CD8-positive, alpha-beta memory T cell (primary cell): Measurements from ENCODE around the gene SUPT5H. TPM values are rescaled to one million over a fixed set of nuclear protein-coding genes. Genes with fewer than 3 reads are reported as not detected.

ENCODE experiments used
- CTCF ChIA-PET: fragments of 350-600 bp; sonication (Branson Sonifier 250); formaldehyde crosslinking; loops from one replicate; lab custom pipeline; 2021; ENCODE audit warnings: antibody characterized with exemption; lab: Charles Lee
- POLR2A ChIA-PET: fragments of 350-600 bp; sonication (Branson Sonifier 250); formaldehyde crosslinking; loops from one replicate; lab custom pipeline; 2021; ENCODE audit warnings: antibody characterized with exemption; lab: Charles Lee
- DNase-seq, 5 donors: peaks; one replicate each; pipeline versions ENCODE4 v3.0.0 to v3.0.0-alpha.2; 2020 to 2022; ENCODE audit warnings: mixed read lengths in 1 of 5
- H3K27ac ChIP-seq: one replicate; pipeline ENCODE4 v1.7.0; 2013; ENCODE audit warnings: low read depth, mild to moderate bottlenecking, low read length, moderate library complexity
- H3K27me3 ChIP-seq: 2 replicates; pipeline ENCODE4 v1.7.0; 2013; ENCODE audit warnings: low read length, mild to moderate bottlenecking; ENCODE audit not compliant: insufficient read depth, poor library complexity, severe bottlenecking
- H3K36me3 ChIP-seq: 2 replicates; pipeline ENCODE4 v1.7.0; 2013; ENCODE audit warnings: mild to moderate bottlenecking, low read length, moderate library complexity; ENCODE audit not compliant: insufficient read depth
- H3K4me1 ChIP-seq: 2 replicates; pipeline ENCODE4 v1.7.0; 2013; ENCODE audit warnings: mild to moderate bottlenecking, low read length, moderate library complexity; ENCODE audit not compliant: insufficient read depth
- H3K4me3 ChIP-seq: 2 replicates; pipeline ENCODE4 v1.7.0; 2013; ENCODE audit warnings: mild to moderate bottlenecking, low read length
- H3K9me3 ChIP-seq: 2 replicates; pipeline ENCODE4 v1.7.0; 2013; ENCODE audit warnings: mild to moderate bottlenecking, low read length
- H3K27ac Mint-ChIP-seq, 8 donors: one replicate each; pipeline ENCODE4 v1.8.0; 2020 to 2021; ENCODE audit warnings: mixed read lengths in 8 of 8, mild to moderate bottlenecking in 6 of 8, inconsistent platforms in 3 of 8, moderate library complexity in 3 of 8
- H3K27me3 Mint-ChIP-seq, 2 donors: one replicate each; pipeline ENCODE4 v1.8.0; 2020 to 2021; ENCODE audit warnings: mixed read lengths in 2 of 2, mild to moderate bottlenecking in 1 of 2, moderate library complexity in 1 of 2
- H3K36me3 Mint-ChIP-seq, 3 donors: one replicate each; pipeline ENCODE4 v1.8.0; 2020 to 2021; ENCODE audit warnings: mixed read lengths in 3 of 3, inconsistent platforms in 1 of 3, mild to moderate bottlenecking in 1 of 3
- H3K4me1 Mint-ChIP-seq, 3 donors: one replicate each; pipeline ENCODE4 v1.8.0; 2020 to 2021; ENCODE audit warnings: mixed read lengths in 3 of 3, inconsistent platforms in 1 of 3, mild to moderate bottlenecking in 1 of 3
- H3K4me3 Mint-ChIP-seq, 7 donors: one replicate each; pipeline ENCODE4 v1.8.0; 2020 to 2021; ENCODE audit warnings: mixed read lengths in 7 of 7, mild to moderate bottlenecking in 6 of 7, moderate library complexity in 4 of 7, inconsistent platforms in 2 of 7
- H3K9me3 Mint-ChIP-seq, 5 donors: one replicate each; pipeline ENCODE4 v1.8.0; 2020 to 2022; ENCODE audit warnings: mixed read lengths in 5 of 5, mild to moderate bottlenecking in 3 of 5, moderate library complexity in 2 of 5, inconsistent platforms in 1 of 5
- polyA plus RNA-seq: library from polyadenylated mRNA; unstranded; fragments of 300-500 nt; fragmentation: Illumina TruSeq; gene quantifications from one replicate; pipeline ENCODE4 v1.2.3, GENCODE V29; 2021
- total RNA-seq, 2 experiments: library from RNA; stranded (reverse); gene quantifications; one replicate each; pipeline ENCODE4 v1.2.3, GENCODE V29; 2021

Gene SUPT5H
- total and polyA plus RNA-seq, 3 experiments from 2014 or later: 115 to 196 (median 190) TPM

DNA sequence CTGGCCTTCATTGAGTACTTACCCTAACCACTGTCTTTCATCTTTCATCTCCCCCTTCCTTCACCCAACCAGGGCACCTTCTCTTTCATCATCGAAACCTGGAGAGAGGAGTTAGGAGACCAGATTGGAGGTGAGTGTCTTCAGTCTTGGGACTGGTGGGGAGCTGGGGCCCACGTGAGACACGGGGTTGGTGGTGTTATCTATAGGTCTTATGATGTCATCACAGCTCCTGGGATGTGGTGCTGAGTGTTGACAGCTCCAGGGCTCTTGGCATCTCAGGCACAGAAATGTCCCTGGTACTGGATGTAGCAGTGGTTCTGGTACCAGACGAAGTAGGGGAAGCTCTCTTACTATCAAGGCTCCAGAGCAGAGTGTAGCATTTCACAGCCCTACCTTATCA is 55.2 kb downstream of the SUPT5H start:
- H3K27ac ChIP-seq: no peak overlapping the region
- peaks cover 31% of the 10 kb centered on the region for H3K27me3 ChIP-seq
- no peaks in the 10 kb centered on the region for H3K9me3 ChIP-seq
- peak overlapping the region in 1 of 8 donors; percentile 19 for H3K27ac Mint-ChIP-seq
- no peak for DNase-seq
- H3K27me3 Mint-ChIP-seq: peaks cover 45 to 66% of the 10 kb centered on the region in 2 donors
- no peaks in the 10 kb centered on the region for H3K36me3 ChIP-seq
- H3K9me3 Mint-ChIP-seq: peaks cover 0 to 4% (median 0%) of the 10 kb centered on the region in 5 donors
- H3K4me3 Mint-ChIP-seq: peak overlapping the region in 1 of 7 donors; percentile 17
- H3K4me1 Mint-ChIP-seq: peaks cover 18 to 29% (median 20%) of the 10 kb centered on the region in 3 donors
- H3K36me3 Mint-ChIP-seq: no peaks in the 10 kb centered on the region
- POLR2A ChIA-PET: interaction anchor here (0.6 kb wide), 1 partner anchor 56 kb away, joined by 3 read pairs; no protein-coding TSS in a partner anchor
- no peak overlapping the region for H3K4me3 ChIP-seq
- CTCF ChIA-PET: interaction anchor here (1.3 kb wide), 1 partner anchor 26 kb away, joined by 5 read pairs; no protein-coding TSS in a partner anchor
- peaks cover 21% of the 10 kb centered on the region for H3K4me1 ChIP-seq

DNA sequence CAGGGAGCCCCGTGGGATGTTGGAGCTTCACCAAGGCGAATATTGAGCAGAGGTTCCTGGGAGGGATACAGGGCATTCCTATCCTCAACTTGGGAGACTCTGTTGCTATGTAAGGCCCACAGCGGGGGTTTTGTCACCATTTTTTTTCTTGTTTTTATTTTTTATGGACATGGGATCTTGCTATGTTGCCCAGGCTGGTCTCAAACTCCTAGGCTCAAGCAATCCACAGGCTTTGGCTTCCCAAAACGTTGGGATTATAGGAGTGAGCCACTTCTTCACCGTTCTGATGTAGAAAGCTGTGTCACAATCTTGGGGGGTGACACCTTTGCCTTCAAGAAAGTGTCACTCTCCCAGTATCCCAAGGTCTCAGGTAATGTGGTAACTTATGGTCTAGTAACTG is 56.0 kb downstream of the SUPT5H start:
- Histone ChIP-seq H3K4me1 (peaks cover 21% of the 10 kb centered on the region), H3K27me3 (peaks cover 31% of the 10 kb centered on the region), H3K27ac (no peak overlapping the region), H3K4me3 (no peak overlapping the region), H3K36me3 (no peaks in the 10 kb centered on the region), H3K9me3 (no peaks in the 10 kb centered on the region)
- Mint-ChIP-seq H3K4me1 (peaks cover 21 to 31% (median 22%) of the 10 kb centered on the region in 3 donors), H3K36me3 (no peaks in the 10 kb centered on the region), H3K27me3 (peaks cover 48 to 65% of the 10 kb centered on the region in 2 donors), H3K4me3 (no peak overlapping the region), H3K9me3 (peaks cover 0 to 4% (median 0%) of the 10 kb centered on the region in 5 donors), H3K27ac (no peak overlapping the region)
- DNase-seq: no peak
- ChIA-PET POLR2A (no interaction called here), CTCF (interaction anchor here (0.6 to 1.3 kb wide), 2 partner anchors 13 to 27 kb away, joined by 3 to 5 read pairs; no protein-coding TSS in a partner anchor)

DNA sequence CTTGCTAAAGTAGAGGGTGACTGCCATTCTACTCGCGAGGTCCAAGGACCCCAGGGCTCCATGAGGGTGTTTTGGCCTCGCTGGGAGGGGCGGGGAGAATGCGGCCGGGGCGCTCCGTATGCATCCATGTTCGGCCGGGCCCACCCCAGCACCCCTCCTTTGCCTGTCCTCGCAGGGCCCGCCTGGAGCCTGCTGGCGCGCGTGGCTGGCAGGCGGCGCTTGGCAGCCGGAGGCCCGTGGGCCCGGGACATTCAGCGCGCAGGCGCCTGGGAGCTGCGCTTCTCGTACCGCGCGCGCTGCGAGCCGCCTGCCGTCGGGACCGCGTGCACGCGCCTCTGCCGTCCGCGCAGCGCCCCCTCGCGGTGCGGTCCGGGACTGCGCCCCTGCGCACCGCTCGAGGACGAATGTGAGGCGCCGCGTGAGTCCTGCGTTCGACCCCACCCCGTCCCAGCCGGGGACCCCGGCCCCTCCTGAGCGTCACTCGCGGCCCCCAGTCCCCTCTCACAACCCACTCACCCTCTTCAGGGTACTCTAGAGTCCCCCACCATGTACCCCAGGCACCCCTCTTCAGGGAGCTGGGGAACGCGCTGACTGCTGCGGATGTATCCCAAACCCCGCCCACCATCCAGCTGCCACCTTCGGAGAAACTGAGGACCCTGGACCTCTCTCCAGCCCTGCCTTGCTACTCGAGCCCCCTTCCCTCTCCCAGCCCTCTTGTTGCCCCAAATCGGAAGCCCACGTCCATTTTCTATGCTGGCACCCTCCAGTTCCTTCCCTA is 57.4 kb downstream of the SUPT5H start:
- Mint-ChIP-seq H3K4me3 (peak overlapping the region in 2 of 7 donors; percentile 46 to 52), H3K4me1 (peaks cover 26 to 41% (median 30%) of the 10 kb centered on the region in 3 donors), H3K27ac (peak overlapping the region in 4 of 8 donors; percentile 38 to 66 (median 52)), H3K9me3 (peaks cover 0 to 7% (median 0%) of the 10 kb centered on the region in 5 donors), H3K36me3 (no peaks in the 10 kb centered on the region), H3K27me3 (peaks cover 50 to 72% of the 10 kb centered on the region in 2 donors)
- DNase-seq: peak; percentile 68 to 82 (median 75)
- Histone ChIP-seq H3K27ac (no peak overlapping the region), H3K9me3 (no peaks in the 10 kb centered on the region), H3K4me3 (no peak overlapping the region), H3K27me3 (peaks cover 31% of the 10 kb centered on the region), H3K36me3 (no peaks in the 10 kb centered on the region), H3K4me1 (peaks cover 25% of the 10 kb centered on the region)
- CTCF ChIA-PET: interaction anchor here (0.8 to 2.1 kb wide), 9 partner anchors 11 to 112 kb away, joined by 3 to 11 read pairs (median 4); partner anchors contain the start of genes EID2B, PAF1, SELENOV and SUPT5H
- POLR2A ChIA-PET: interaction anchor here (0.9 kb wide), 1 partner anchor 62 kb away, joined by 4 read pairs; no protein-coding TSS in a partner anchor

DNA sequence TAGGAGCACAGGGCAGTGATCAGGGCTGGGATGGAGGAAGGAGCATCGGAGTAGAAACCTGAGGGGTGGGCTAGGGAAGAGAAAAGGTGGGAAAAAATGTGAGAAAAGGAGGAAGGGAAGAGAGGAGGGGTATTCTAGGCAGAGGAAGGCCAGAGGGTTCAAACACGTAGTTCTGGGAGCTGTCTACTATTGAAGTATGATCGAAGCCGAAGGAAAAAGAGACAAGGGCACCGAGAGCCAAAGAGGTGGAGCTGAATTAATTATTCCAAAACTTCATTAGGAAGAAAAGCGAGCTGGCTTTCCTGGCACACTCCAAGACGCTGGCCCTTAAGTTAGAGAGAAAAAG is 61.2 kb downstream of the SUPT5H start:
- Histone ChIP-seq H3K4me3 (no peak overlapping the region), H3K36me3 (no peaks in the 10 kb centered on the region), H3K4me1 (peaks cover 14% of the 10 kb centered on the region), H3K27me3 (peaks cover 8% of the 10 kb centered on the region), H3K27ac (no peak overlapping the region), H3K9me3 (no peaks in the 10 kb centered on the region)
- Mint-ChIP-seq H3K9me3 (peaks cover 0 to 6% (median 0%) of the 10 kb centered on the region in 5 donors), H3K27me3 (peaks cover 35 to 59% of the 10 kb centered on the region in 2 donors), H3K36me3 (no peaks in the 10 kb centered on the region), H3K27ac (peak overlapping the region in 1 of 8 donors; percentile 66), H3K4me3 (peak overlapping the region; percentile 30 to 69 (median 66)), H3K4me1 (peaks cover 16 to 22% (median 18%) of the 10 kb centered on the region in 3 donors)
- CTCF ChIA-PET: interaction anchor here (1.4 kb wide), 1 partner anchor 13 kb away, joined by 4 read pairs; no protein-coding TSS in a partner anchor
- DNase-seq: no peak
- POLR2A ChIA-PET: no interaction called here

GRCh38 chr19:39506944-39507714 is 61.7 kb downstream of the SUPT5H start:
- H3K4me3 Mint-ChIP-seq: peak overlapping the region; percentile 69 to 84 (median 79)
- no peak overlapping the region for H3K27ac ChIP-seq
- peaks cover 0 to 6% (median 0%) of the 10 kb centered on the region in 5 donors for H3K9me3 Mint-ChIP-seq
- CTCF ChIA-PET: interaction anchor here (1.4 kb wide), 1 partner anchor 12 kb away, joined by 4 read pairs; no protein-coding TSS in a partner anchor
- peaks cover 35 to 60% of the 10 kb centered on the region in 2 donors for H3K27me3 Mint-ChIP-seq
- H3K36me3 Mint-ChIP-seq: no peaks in the 10 kb centered on the region
- peaks cover 16 to 22% (median 18%) of the 10 kb centered on the region in 3 donors for H3K4me1 Mint-ChIP-seq
- POLR2A ChIA-PET: no interaction called here
- H3K27me3 ChIP-seq: peaks cover 5% of the 10 kb centered on the region
- peak in 3 of 5 donors; percentile 23 to 57 (median 35) for DNase-seq
- H3K4me1 ChIP-seq: peaks cover 14% of the 10 kb centered on the region
- H3K36me3 ChIP-seq: no peaks in the 10 kb centered on the region
- no peaks in the 10 kb centered on the region for H3K9me3 ChIP-seq
- H3K27ac Mint-ChIP-seq: no peak overlapping the region
- peak overlapping the region; percentile 34 for H3K4me3 ChIP-seq

GRCh38 chr19:39507715-39508364 is 62.5 kb downstream of the SUPT5H start:
- peaks cover 36 to 64% of the 10 kb centered on the region in 2 donors for H3K27me3 Mint-ChIP-seq
- no peak for DNase-seq
- peak overlapping the region; percentile 69 to 84 (median 79) for H3K4me3 Mint-ChIP-seq
- peaks cover 0 to 6% (median 0%) of the 10 kb centered on the region in 5 donors for H3K9me3 Mint-ChIP-seq
- Histone ChIP-seq H3K4me3 (peak overlapping the region; percentile 34), H3K9me3 (no peaks in the 10 kb centered on the region), H3K4me1 (peaks cover 14% of the 10 kb centered on the region), H3K27ac (no peak overlapping the region), H3K27me3 (peaks cover 5% of the 10 kb centered on the region), H3K36me3 (no peaks in the 10 kb centered on the region)
- H3K36me3 Mint-ChIP-seq: no peaks in the 10 kb centered on the region
- peaks cover 16 to 22% (median 18%) of the 10 kb centered on the region in 3 donors for H3K4me1 Mint-ChIP-seq
- CTCF ChIA-PET: interaction anchor here (1.4 kb wide), 1 partner anchor 12 kb away, joined by 4 read pairs; no protein-coding TSS in a partner anchor
- H3K27ac Mint-ChIP-seq: peak overlapping the region in 1 of 8 donors; percentile 7
- POLR2A ChIA-PET: no interaction called here

GRCh38 chr19:39508629-39509028 is 63.2 kb downstream of the SUPT5H start:
- Mint-ChIP-seq H3K36me3 (no peaks in the 10 kb centered on the region), H3K9me3 (peaks cover 0 to 6% (median 0%) of the 10 kb centered on the region in 5 donors), H3K27me3 (peaks cover 39 to 63% of the 10 kb centered on the region in 2 donors), H3K4me3 (peak overlapping the region in 2 of 7 donors; percentile 54 to 75), H3K27ac (no peak overlapping the region), H3K4me1 (peaks cover 10 to 18% (median 16%) of the 10 kb centered on the region in 3 donors)
- H3K27ac ChIP-seq: no peak overlapping the region
- CTCF ChIA-PET: no interaction called here
- H3K4me3 ChIP-seq: no peak overlapping the region
- DNase-seq: no peak
- peaks cover 12% of the 10 kb centered on the region for H3K27me3 ChIP-seq
- no peaks in the 10 kb centered on the region for H3K36me3 ChIP-seq
- no peaks in the 10 kb centered on the region for H3K9me3 ChIP-seq
- POLR2A ChIA-PET: no interaction called here
- H3K4me1 ChIP-seq: peaks cover 8% of the 10 kb centered on the region
